Measurements from ENCODE around the gene CNTNAP5.

The CNTNAP5 gene

GRCh38 chr2:124162256-124162655 lies 137.2 kb downstream of the CNTNAP5 start:
- no peak for DNase-seq

GRCh38 chr2:124163840-124164239 lies 138.8 kb downstream of the CNTNAP5 start:
- no peak for DNase-seq

- DNase-seq: no peak
Observed at GRCh38 chr2:124165698-124166097, 140.6 kb downstream of the CNTNAP5 start.

- DNase-seq: no peak
Observed at GRCh38 chr2:124171472-124172063, 146.5 kb downstream of the CNTNAP5 start.

GRCh38 chr2:124178719-124179118 lies 153.6 kb downstream of the CNTNAP5 start:
- no peak for DNase-seq

GRCh38 chr2:124180635-124181034 lies 155.5 kb downstream of the CNTNAP5 start:
- DNase-seq: no peak

GRCh38 chr2:124186801-124187200 lies 161.7 kb downstream of the CNTNAP5 start:
- DNase-seq: no peak

- DNase-seq: no peak
Observed at GRCh38 chr2:124187948-124188347, 162.9 kb downstream of the CNTNAP5 start.

- DNase-seq: no peak
Observed at GRCh38 chr2:124193706-124194105, 168.6 kb downstream of the CNTNAP5 start.

- no peak for DNase-seq
Observed at GRCh38 chr2:124201713-124202112, 176.6 kb downstream of the CNTNAP5 start.

- no peak for DNase-seq
Observed at GRCh38 chr2:124209441-124209840, 184.4 kb downstream of the CNTNAP5 start.

- no peak for DNase-seq
Observed at GRCh38 chr2:124211461-124211860, 186.4 kb downstream of the CNTNAP5 start.

GRCh38 chr2:124213977-124214587 lies 189.0 kb downstream of the CNTNAP5 start:
- no peak for DNase-seq

GRCh38 chr2:124246170-124246569 lies 221.1 kb downstream of the CNTNAP5 start:
- no peak for DNase-seq

- DNase-seq: no peak
Observed at GRCh38 chr2:124248386-124248785, 223.3 kb downstream of the CNTNAP5 start.

- DNase-seq: no peak
Observed at GRCh38 chr2:124250433-124250832, 225.3 kb downstream of the CNTNAP5 start.

GRCh38 chr2:124254621-124255020 lies 229.5 kb downstream of the CNTNAP5 start:
- DNase-seq: no peak

- no peak for DNase-seq
Observed at GRCh38 chr2:124257120-124257519, 232.0 kb downstream of the CNTNAP5 start.

GRCh38 chr2:124258140-124258880 lies 233.2 kb downstream of the CNTNAP5 start:
- no peak for DNase-seq

- no peak for DNase-seq
Observed at GRCh38 chr2:124261456-124261855, 236.4 kb downstream of the CNTNAP5 start.

GRCh38 chr2:124264551-124265091 lies 239.5 kb downstream of the CNTNAP5 start:
- no peak for DNase-seq

- no peak for DNase-seq
Observed at GRCh38 chr2:124267794-124268193, 242.7 kb downstream of the CNTNAP5 start.

GRCh38 chr2:124269348-124269747 lies 244.3 kb downstream of the CNTNAP5 start:
- peak; percentile 2 for DNase-seq

- DNase-seq: no peak
Observed at GRCh38 chr2:124272261-124272841, 247.3 kb downstream of the CNTNAP5 start.
